ENCODE results near the gene RPL13A.

Gene RPL13A

GRCh38 chr19:49440439-49441209 is 46.8 kb upstream of the RPL13A start:
- Histone ChIP-seq H3K27ac (ENCODE audit: low read depth, low read length, poor library complexity, severe bottlenecking) (no peak overlapping the region), H4K20me1 (ENCODE audit: insufficient read depth, low read length) (no peaks in the 10 kb centered on the region), H3K4me3 (ENCODE audit: low read depth, low read length, poor library complexity, severe bottlenecking) (no peak overlapping the region), H3K27me3 (ENCODE audit: insufficient read depth, low read length) (peaks cover 19% of the 10 kb centered on the region), H2AFZ (ENCODE audit: low read length) (no peak overlapping the region), H3K4me2 (ENCODE audit: low read length) (no peak overlapping the region), H3K9ac (ENCODE audit: low read length) (no peak overlapping the region), H3F3A (ENCODE audit: insufficient read depth, low read length) (peaks cover 6% of the 10 kb centered on the region), H3K36me3 (ENCODE audit: insufficient read depth, low read length) (no peaks in the 10 kb centered on the region), H3K9me3 (ENCODE audit: low read length) (no peaks in the 10 kb centered on the region), H3K9me2 (ENCODE audit: low read depth, low read length) (no peaks in the 10 kb centered on the region), H3K79me2 (ENCODE audit: insufficient read depth, low read length) (no peaks in the 10 kb centered on the region), H3K4me1 (ENCODE audit: insufficient read depth, low read length, severe bottlenecking) (peaks cover 11% of the 10 kb centered on the region)
- TF ChIP-seq CTCF (IDR thresholded peaks at IDR 0.05; ENCODE audit: low read length), result no peak
- no peak for TF ChIP-seq EZH2 (IDR thresholded peaks at IDR 0.05; ENCODE audit: borderline replicate concordance, low read length)

GRCh38 chr19:49441210-49441959 is 46.0 kb upstream of the RPL13A start, which contains the start of gene SLC17A7:
SLC17A7 (minus strand) TSS chr19:49441527; CDS start chr19:49441379, 148 bp downstream.
- H3K9me3 ChIP-seq (ENCODE audit: low read length), result no peaks in the 10 kb centered on the region
- H3F3A ChIP-seq (ENCODE audit: insufficient read depth, low read length), result peaks cover 6% of the 10 kb centered on the region
- H2AFZ ChIP-seq (ENCODE audit: low read length), result no peak within 1 kb of the TSS
- no peak for TF ChIP-seq EZH2 (IDR thresholded peaks at IDR 0.05; ENCODE audit: borderline replicate concordance, low read length)
- no peak for TF ChIP-seq CTCF (IDR thresholded peaks at IDR 0.05; ENCODE audit: low read length)
- H3K79me2 ChIP-seq (ENCODE audit: insufficient read depth, low read length), result no peaks in the 10 kb centered on the region
- H3K9me2 ChIP-seq (ENCODE audit: low read depth, low read length), result no peaks in the 10 kb centered on the region
- H3K9ac ChIP-seq (ENCODE audit: low read length), result no peak within 1 kb of the TSS
- H3K4me1 ChIP-seq (ENCODE audit: insufficient read depth, low read length, severe bottlenecking), result peaks cover 7% of the 10 kb centered on the region
- H4K20me1 ChIP-seq (ENCODE audit: insufficient read depth, low read length), result no peaks in the 10 kb centered on the region
- H3K36me3 ChIP-seq (ENCODE audit: insufficient read depth, low read length), result peaks cover under 1% of the 10 kb centered on the region; the same call in 1 of the 2 replicates
- H3K27me3 ChIP-seq (ENCODE audit: insufficient read depth, low read length), result peaks cover 19% of the 10 kb centered on the region
- no peak within 1 kb of the TSS; the same call in 1 of the 2 replicates for H3K4me2 ChIP-seq (ENCODE audit: low read length)
- no peak within 1 kb of the TSS for H3K4me3 ChIP-seq (ENCODE audit: low read depth, low read length, poor library complexity, severe bottlenecking)
- no peak within 1 kb of the TSS for H3K27ac ChIP-seq (ENCODE audit: low read depth, low read length, poor library complexity, severe bottlenecking)

DNA sequence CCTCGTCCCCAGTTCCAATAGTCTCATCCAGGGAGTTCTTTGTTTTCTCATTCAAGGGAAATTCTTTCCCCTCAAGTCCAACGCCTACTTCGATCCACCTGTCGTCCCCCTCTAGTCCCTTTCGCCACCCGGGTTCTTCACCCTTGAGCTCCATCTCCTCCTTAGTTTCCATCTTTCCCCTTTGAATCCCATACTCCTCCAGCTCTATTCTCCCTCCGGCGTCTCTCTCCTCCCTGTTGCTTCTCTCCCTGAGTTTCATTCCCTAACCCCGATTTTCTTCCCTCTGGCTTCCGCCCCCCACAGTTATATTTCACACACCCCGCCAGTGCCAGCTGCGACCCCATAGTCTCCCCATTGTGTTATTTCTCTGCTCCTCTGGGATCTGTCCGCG is 45.5 kb upstream of the RPL13A start:
- TF ChIP-seq EZH2 (IDR thresholded peaks at IDR 0.05; ENCODE audit: borderline replicate concordance, low read length) (no peak), CTCF (IDR thresholded peaks at IDR 0.05; ENCODE audit: low read length) (no peak)
- H3K9me3 ChIP-seq (ENCODE audit: low read length), result no peaks in the 10 kb centered on the region
- H3F3A ChIP-seq (ENCODE audit: insufficient read depth, low read length), result peaks cover 6% of the 10 kb centered on the region
- H3K27ac ChIP-seq (ENCODE audit: low read depth, low read length, poor library complexity, severe bottlenecking), result no peak overlapping the region
- H3K4me3 ChIP-seq (ENCODE audit: low read depth, low read length, poor library complexity, severe bottlenecking), result no peak overlapping the region
- H3K79me2 ChIP-seq (ENCODE audit: insufficient read depth, low read length), result no peaks in the 10 kb centered on the region
- H3K4me1 ChIP-seq (ENCODE audit: insufficient read depth, low read length, severe bottlenecking), result peaks cover 5% of the 10 kb centered on the region
- no peaks in the 10 kb centered on the region for H4K20me1 ChIP-seq (ENCODE audit: insufficient read depth, low read length)
- peaks cover 6% of the 10 kb centered on the region for H3K36me3 ChIP-seq (ENCODE audit: insufficient read depth, low read length)
- no peak overlapping the region for H2AFZ ChIP-seq (ENCODE audit: low read length)
- peaks cover 19% of the 10 kb centered on the region for H3K27me3 ChIP-seq (ENCODE audit: insufficient read depth, low read length)
- no peak overlapping the region for H3K4me2 ChIP-seq (ENCODE audit: low read length)
- no peak overlapping the region for H3K9ac ChIP-seq (ENCODE audit: low read length)
- no peaks in the 10 kb centered on the region for H3K9me2 ChIP-seq (ENCODE audit: low read depth, low read length)
